ENCODE data around the gene PEAK3.

Gene PEAK3

DNA sequence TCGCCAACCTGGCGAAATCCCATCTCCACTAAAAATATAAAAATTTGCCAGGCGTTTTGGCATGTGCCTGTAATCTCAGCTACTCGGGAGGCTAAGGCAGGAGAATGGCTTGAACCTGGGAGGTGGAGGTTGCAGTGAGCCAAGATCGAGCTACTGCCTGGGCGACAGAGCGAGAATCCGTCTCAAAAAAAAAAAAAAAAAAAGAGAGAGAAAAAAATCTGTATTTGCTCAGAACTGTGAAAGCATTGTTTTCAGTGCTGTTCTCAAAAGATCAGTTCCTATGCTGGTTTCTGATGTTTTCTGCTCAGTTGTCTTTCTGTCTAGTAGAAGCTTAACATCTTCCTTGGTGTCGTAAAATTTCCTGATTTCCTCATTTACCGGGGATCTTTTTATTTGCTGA, 42.8 kb downstream of the PEAK3 start:
- no peaks in the 10 kb centered on the region for H3F3A ChIP-seq (ENCODE audit: insufficient read depth, low read length)
- no peaks in the 10 kb centered on the region for H4K20me1 ChIP-seq (ENCODE audit: insufficient read depth, low read length)
- no peaks in the 10 kb centered on the region for H3K9me2 ChIP-seq (ENCODE audit: low read depth, low read length)
- no peak overlapping the region for H2AFZ ChIP-seq (ENCODE audit: low read length)
- H3K36me3 ChIP-seq (ENCODE audit: insufficient read depth, low read length) = peaks cover 29% of the 10 kb centered on the region
- no peak overlapping the region for H3K27ac ChIP-seq (ENCODE audit: low read depth, low read length, poor library complexity, severe bottlenecking)
- peaks cover 65% of the 10 kb centered on the region for H3K79me2 ChIP-seq (ENCODE audit: insufficient read depth, low read length)
- peaks cover 51% of the 10 kb centered on the region for H3K4me1 ChIP-seq (ENCODE audit: insufficient read depth, low read length, severe bottlenecking)
- TF ChIP-seq, protein P1, sequence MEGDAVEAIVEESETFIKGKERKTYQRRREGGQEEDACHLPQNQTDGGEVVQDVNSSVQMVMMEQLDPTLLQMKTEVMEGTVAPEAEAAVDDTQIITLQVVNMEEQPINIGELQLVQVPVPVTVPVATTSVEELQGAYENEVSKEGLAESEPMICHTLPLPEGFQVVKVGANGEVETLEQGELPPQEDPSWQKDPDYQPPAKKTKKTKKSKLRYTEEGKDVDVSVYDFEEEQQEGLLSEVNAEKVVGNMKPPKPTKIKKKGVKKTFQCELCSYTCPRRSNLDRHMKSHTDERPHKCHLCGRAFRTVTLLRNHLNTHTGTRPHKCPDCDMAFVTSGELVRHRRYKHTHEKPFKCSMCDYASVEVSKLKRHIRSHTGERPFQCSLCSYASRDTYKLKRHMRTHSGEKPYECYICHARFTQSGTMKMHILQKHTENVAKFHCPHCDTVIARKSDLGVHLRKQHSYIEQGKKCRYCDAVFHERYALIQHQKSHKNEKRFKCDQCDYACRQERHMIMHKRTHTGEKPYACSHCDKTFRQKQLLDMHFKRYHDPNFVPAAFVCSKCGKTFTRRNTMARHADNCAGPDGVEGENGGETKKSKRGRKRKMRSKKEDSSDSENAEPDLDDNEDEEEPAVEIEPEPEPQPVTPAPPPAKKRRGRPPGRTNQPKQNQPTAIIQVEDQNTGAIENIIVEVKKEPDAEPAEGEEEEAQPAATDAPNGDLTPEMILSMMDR (IDR thresholded peaks at IDR 0.05; ENCODE audit: low read length) = no peak
- TF ChIP-seq EZH2 (IDR thresholded peaks at IDR 0.05; ENCODE audit: borderline replicate concordance, low read length) = no peak
- H3K9ac ChIP-seq (ENCODE audit: low read length) = peak overlapping the region; percentile 88
- no peaks in the 10 kb centered on the region for H3K27me3 ChIP-seq (ENCODE audit: insufficient read depth, low read length)
- no peaks in the 10 kb centered on the region for H3K9me3 ChIP-seq (ENCODE audit: low read length)
- peak overlapping the region; percentile 97 for H3K4me2 ChIP-seq (ENCODE audit: low read length)
- H3K4me3 ChIP-seq (ENCODE audit: low read depth, low read length, poor library complexity, severe bottlenecking) = peak overlapping the region; percentile 94

DNA sequence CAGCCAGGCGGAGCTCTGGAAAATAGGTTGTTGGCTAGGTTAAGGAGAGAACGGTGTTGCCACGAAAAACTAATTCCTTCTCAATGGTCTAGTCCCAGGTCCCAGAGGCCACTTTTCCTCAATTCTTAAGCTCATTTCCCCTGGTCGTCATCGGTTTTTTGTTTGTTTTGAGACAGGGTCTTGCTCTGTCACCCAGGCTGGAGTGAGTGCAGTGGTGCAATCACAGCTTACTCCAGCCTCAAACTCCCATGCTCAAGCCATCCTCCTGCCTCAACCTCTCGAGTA, 44.2 kb downstream of the PEAK3 start:
- Histone ChIP-seq H2AFZ (ENCODE audit: low read length) (no peak overlapping the region), H3F3A (ENCODE audit: insufficient read depth, low read length) (no peaks in the 10 kb centered on the region), H3K27ac (ENCODE audit: low read depth, low read length, poor library complexity, severe bottlenecking) (peak overlapping the region; percentile 79), H3K9me2 (ENCODE audit: low read depth, low read length) (no peaks in the 10 kb centered on the region), H3K9me3 (ENCODE audit: low read length) (no peaks in the 10 kb centered on the region), H3K4me3 (ENCODE audit: low read depth, low read length, poor library complexity, severe bottlenecking) (peak overlapping the region; percentile 94), H3K27me3 (ENCODE audit: insufficient read depth, low read length) (no peaks in the 10 kb centered on the region), H4K20me1 (ENCODE audit: insufficient read depth, low read length) (no peaks in the 10 kb centered on the region), H3K4me1 (ENCODE audit: insufficient read depth, low read length, severe bottlenecking) (peaks cover 65% of the 10 kb centered on the region), H3K36me3 (ENCODE audit: insufficient read depth, low read length) (peaks cover 28% of the 10 kb centered on the region), H3K79me2 (ENCODE audit: insufficient read depth, low read length) (peaks cover 65% of the 10 kb centered on the region), H3K9ac (ENCODE audit: low read length) (peak overlapping the region; percentile 88), H3K4me2 (ENCODE audit: low read length) (peak overlapping the region; percentile 97)
- TF ChIP-seq, protein P1 (IDR thresholded peaks at IDR 0.05; ENCODE audit: low read length) = no peak
- TF ChIP-seq EZH2 (IDR thresholded peaks at IDR 0.05; ENCODE audit: borderline replicate concordance, low read length) = no peak

DNA sequence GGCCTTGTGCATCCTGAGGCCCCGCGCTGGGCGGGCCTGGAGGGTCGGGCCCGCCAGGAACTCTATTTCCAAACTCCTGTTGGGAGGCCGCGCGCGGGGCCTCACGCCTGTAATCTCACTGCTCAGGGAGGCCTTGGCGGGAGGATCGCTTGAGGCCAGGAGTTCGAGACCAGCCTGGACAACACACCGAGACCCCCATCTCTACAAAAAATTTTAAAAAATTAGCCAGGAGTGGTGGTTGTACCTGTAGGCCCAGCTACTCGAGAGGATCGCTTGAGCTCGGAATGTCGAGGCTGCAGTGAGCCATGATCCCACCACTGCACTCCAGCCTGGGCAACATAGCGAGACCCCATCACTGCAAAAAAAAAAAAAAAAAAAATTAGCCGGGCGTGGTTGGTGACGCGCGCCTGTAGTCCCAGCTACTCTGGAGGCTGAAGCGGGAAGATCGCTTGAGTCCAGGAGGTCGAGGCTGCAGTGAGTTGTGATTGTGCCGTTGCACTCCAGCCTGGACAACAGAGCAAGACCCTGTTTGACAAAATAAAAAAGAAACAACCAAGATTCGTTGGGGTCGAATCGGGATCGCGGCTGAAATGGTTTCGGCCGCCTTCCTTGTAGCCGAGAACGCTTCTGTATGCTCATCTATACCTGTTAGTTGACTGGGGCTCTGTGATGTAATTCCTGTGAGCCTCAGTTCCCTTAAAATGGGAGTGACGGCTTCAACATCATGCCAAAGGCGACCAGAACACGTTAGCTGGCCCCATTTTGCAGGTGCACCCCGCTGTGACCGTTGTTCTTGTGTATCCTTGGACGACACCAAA, 44.7 kb downstream of the PEAK3 start:
- H3K4me2 ChIP-seq (ENCODE audit: low read length) = peak overlapping the region; percentile 97
- TF ChIP-seq EZH2 (IDR thresholded peaks at IDR 0.05; ENCODE audit: borderline replicate concordance, low read length) = no peak
- TF ChIP-seq, protein P1 (IDR thresholded peaks at IDR 0.05; ENCODE audit: low read length) = no peak
- peak overlapping the region; percentile 88 for H3K9ac ChIP-seq (ENCODE audit: low read length)
- H3K9me2 ChIP-seq (ENCODE audit: low read depth, low read length) = no peaks in the 10 kb centered on the region
- H3K79me2 ChIP-seq (ENCODE audit: insufficient read depth, low read length) = peaks cover 65% of the 10 kb centered on the region
- no peaks in the 10 kb centered on the region for H3K27me3 ChIP-seq (ENCODE audit: insufficient read depth, low read length)
- H3K4me3 ChIP-seq (ENCODE audit: low read depth, low read length, poor library complexity, severe bottlenecking) = peak overlapping the region; percentile 94
- no peaks in the 10 kb centered on the region for H3F3A ChIP-seq (ENCODE audit: insufficient read depth, low read length)
- H3K36me3 ChIP-seq (ENCODE audit: insufficient read depth, low read length) = peaks cover 28% of the 10 kb centered on the region
- H2AFZ ChIP-seq (ENCODE audit: low read length) = no peak overlapping the region
- peaks cover 71% of the 10 kb centered on the region for H3K4me1 ChIP-seq (ENCODE audit: insufficient read depth, low read length, severe bottlenecking)
- peak overlapping the region; percentile 79 for H3K27ac ChIP-seq (ENCODE audit: low read depth, low read length, poor library complexity, severe bottlenecking)
- H4K20me1 ChIP-seq (ENCODE audit: insufficient read depth, low read length) = no peaks in the 10 kb centered on the region
- H3K9me3 ChIP-seq (ENCODE audit: low read length) = no peaks in the 10 kb centered on the region

Data from OCI-LY1 (cell line).